PC-3 (cell line): Measurements from ENCODE around the gene RRAGA. TPM values are rescaled to one million over a fixed set of nuclear protein-coding genes. Genes with fewer than 3 reads are reported as not detected.
A peak's percentile ranks its signal among the peaks of the same experiment; 100 is the strongest.
"Not testable (repeated sequence)": the region's sequence is repeated elsewhere in the genome, so short reads cannot be mapped to it uniquely, and the experiment has no call there.

Experiments
- ATAC-seq: fragments of 200-7000 bp; cut with Tn5 transposase; 2 replicates; pipeline ENCODE4 v1.9.1; 2020; ENCODE audit warnings: mild to moderate bottlenecking, moderate library complexity
- BruUV-seq: library from RNA; stranded (reverse); fragments of 400-500 nt; replicated peaks from 2 replicates; lab custom pipeline; 2021; lab: Mats Ljungman, UMichigan
- CTCF ChIA-PET: fragments of 300-600 bp; sonication (Branson Sonifier 250); formaldehyde crosslinking; loops from one replicate; lab custom pipeline; 2022; ENCODE audit warnings: antibody characterized with exemption; lab: Charles Lee
- POLR2A ChIA-PET: fragments of 300-600 bp; sonication (Branson Sonifier 250); formaldehyde crosslinking; loops from one replicate; lab custom pipeline; 2022; ENCODE audit warnings: antibody characterized with exemption; ENCODE audit not compliant: unreplicated experiment; lab: Charles Lee
- DNase-seq: peaks from one replicate; pipeline ENCODE4 v3.0.0-alpha.2; 2015
- H2AFZ ChIP-seq: fragments of 300-600 bp; sonication (generic); 2 replicates; pipeline ENCODE4 v1.6.0; 2016; ENCODE audit warnings: antibody characterized with exemption, low read length
- H3F3A ChIP-seq: fragments of 300-600 bp; sonication (generic); one replicate; pipeline ENCODE4 v1.6.0; 2017; ENCODE audit warnings: antibody characterized with exemption, low read length, control low read depth, mild to moderate bottlenecking; ENCODE audit not compliant: unreplicated experiment
- H3K27ac ChIP-seq: fragments of 300-600 bp; sonication (generic); 2 replicates; pipeline ENCODE4 v1.5.1; 2016; ENCODE audit warnings: mild to moderate bottlenecking, low read length
- H3K27me3 ChIP-seq: fragments of 300-600 bp; sonication (generic); 2 replicates; pipeline ENCODE4 v1.6.1; 2016; ENCODE audit warnings: low read length, mixed read lengths
- H3K36me3 ChIP-seq: fragments of 300-600 bp; sonication (generic); 2 replicates; pipeline ENCODE4 v1.6.1; 2016; ENCODE audit warnings: low read depth, mixed run types, low read length, mixed read lengths
- H3K4me1 ChIP-seq: fragments of 300-600 bp; sonication (generic); 2 replicates; pipeline ENCODE4 v1.5.1; 2016; ENCODE audit warnings: low read length; ENCODE audit not compliant: insufficient read depth
- H3K4me2 ChIP-seq: fragments of 300-600 bp; sonication (generic); 2 replicates; pipeline ENCODE4 v1.6.0; 2016; ENCODE audit warnings: low read length
- H3K4me3 ChIP-seq: fragments of 300-600 bp; sonication (generic); 2 replicates; pipeline ENCODE4 v1.5.1; 2016; ENCODE audit warnings: mild to moderate bottlenecking, low read length, mixed read lengths
- H3K79me2 ChIP-seq: fragments of 300-600 bp; sonication (generic); 2 replicates; pipeline ENCODE4 v1.6.1; 2017; ENCODE audit warnings: low read length, mixed read lengths
- H3K9ac ChIP-seq: fragments of 300-600 bp; sonication (generic); 2 replicates; pipeline ENCODE4 v1.6.0; 2016; ENCODE audit warnings: mild to moderate bottlenecking, low read length
- H3K9me2 ChIP-seq: fragments of 300-600 bp; sonication (generic); replicated peaks from 2 replicates; pipeline ENCODE4 v1.6.1; 2016; ENCODE audit warnings: mixed run types, low read length, mixed read lengths
- H3K9me3 ChIP-seq: fragments of 300-600 bp; sonication (generic); 2 replicates; pipeline ENCODE4 v1.6.1; 2016; ENCODE audit warnings: low read length, mixed read lengths
- H4K20me1 ChIP-seq: fragments of 300-600 bp; sonication (generic); 2 replicates; pipeline ENCODE4 v1.6.1; 2016; ENCODE audit warnings: low read length, mixed read lengths
- EZH2 ChIP-seq: fragments of 300-600 bp; sonication (generic); IDR thresholded peaks from one replicate; pipeline ENCODE4 v1.6.1; 2017; ENCODE audit warnings: antibody characterized with exemption, mild to moderate bottlenecking, low read length; ENCODE audit not compliant: unreplicated experiment
- EZH2phosphoT487 ChIP-seq: fragments of 300-600 bp; sonication (generic); IDR thresholded peaks from 2 replicates; pipeline ENCODE4 v1.6.1; 2018; ENCODE audit warnings: mild to moderate bottlenecking, antibody characterized with exemption, low read length, borderline replicate concordance
- intact Hi-C: fragments of 100-400 bp; cut with micrococcal nuclease; formaldehyde crosslinking; loops from 2 replicates; pipeline ENCODE4 v1.9.0; 2023
- total RNA-seq: library from RNA; depleted of rRNA; stranded (reverse); fragments of >200 nt; gene quantifications from 2 replicates; pipeline ENCODE4 v1.2.3, GENCODE V29; 2014; rRNA removed
- TF ChIP-seq, protein P1 (sequence below): fragments of 300-600 bp; sonication (generic); conservative IDR thresholded peaks from 2 replicates; pipeline ENCODE4 v1.5.1; 2017; ENCODE audit warnings: antibody characterized with exemption, low read depth, mild to moderate bottlenecking, low read length

RRAGA gene
- total RNA-seq, 1 experiment from 2014 or later, result 13.0 TPM

- POLR2A ChIA-PET, result no interaction called here
- DNase-seq, result peak; percentile 59
- peaks cover 28% of the 10 kb centered on the region for H3K36me3 ChIP-seq
Measured at GRCh38 chr9:19085295-19085694, 36.1 kb downstream of the RRAGA start.

DNA sequence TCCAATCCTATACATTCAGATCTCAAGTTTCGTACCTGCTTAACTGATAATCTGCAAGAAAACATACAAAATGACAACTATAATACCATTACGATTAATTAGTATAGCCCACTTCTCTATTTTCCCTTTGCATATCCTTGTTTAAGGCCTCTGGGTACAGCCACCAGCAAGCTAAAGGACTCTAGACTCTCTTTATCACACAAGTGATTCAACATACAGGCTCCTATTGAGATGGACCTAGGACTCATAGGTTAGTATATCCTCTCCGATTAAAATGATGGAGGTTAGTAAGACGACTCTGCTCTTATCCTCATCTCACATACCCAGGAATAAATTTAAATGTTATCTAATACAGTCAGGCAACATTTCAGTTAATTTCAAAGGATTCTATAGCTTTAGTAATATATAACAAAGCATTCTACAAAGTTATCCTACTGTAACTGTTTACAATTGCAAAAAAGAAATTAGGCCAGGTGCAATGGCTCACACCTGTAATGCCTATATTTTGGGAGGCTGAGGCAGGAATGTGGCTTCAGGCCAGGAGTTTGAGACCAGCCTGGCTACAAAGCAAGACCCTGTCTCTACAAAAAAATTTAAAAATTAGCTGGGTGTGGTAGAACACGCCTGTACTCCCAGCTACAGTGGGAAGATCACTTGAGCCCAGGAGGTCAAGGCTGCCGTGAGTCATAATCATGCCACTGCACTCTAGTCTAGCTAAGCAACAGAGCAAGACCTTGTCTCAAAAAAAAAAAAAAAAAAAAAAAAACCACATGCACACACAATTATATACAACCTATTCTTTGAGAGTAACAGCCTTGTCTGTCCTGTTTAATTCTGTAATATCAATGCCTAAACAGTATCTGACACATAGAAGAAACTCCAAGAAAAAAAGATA is 38.1 kb downstream of the RRAGA start:
- ATAC-seq (peak; percentile 74), DNase-seq (peak; percentile 30)
- ChIA-PET POLR2A (interaction anchor here (0.6 to 0.7 kb wide), 2 partner anchors 96 to 142 kb away, joined by 3 to 7 read pairs; no protein-coding TSS in a partner anchor), CTCF (interaction anchor here (0.6 kb wide), 1 partner anchor 35 kb away, joined by 7 read pairs; no protein-coding TSS in a partner anchor)
- Histone ChIP-seq H3F3A (no peaks in the 10 kb centered on the region), H3K4me1 (no peaks in the 10 kb centered on the region), H3K9ac (no peak overlapping the region), H3K4me2 (no peak overlapping the region), H3K36me3 (peaks cover 32% of the 10 kb centered on the region), H3K27me3 (no peaks in the 10 kb centered on the region), H3K4me3 (no peak overlapping the region), H3K27ac (no peak overlapping the region), H3K9me3 (no peaks in the 10 kb centered on the region), H4K20me1 (no peaks in the 10 kb centered on the region), H3K9me2 (no peaks in the 10 kb centered on the region), H2AFZ (no peak overlapping the region), H3K79me2 (no peaks in the 10 kb centered on the region)
- TF ChIP-seq EZH2phosphoT487 (no peak), EZH2 (no peak)
- TF ChIP-seq, protein P1, sequence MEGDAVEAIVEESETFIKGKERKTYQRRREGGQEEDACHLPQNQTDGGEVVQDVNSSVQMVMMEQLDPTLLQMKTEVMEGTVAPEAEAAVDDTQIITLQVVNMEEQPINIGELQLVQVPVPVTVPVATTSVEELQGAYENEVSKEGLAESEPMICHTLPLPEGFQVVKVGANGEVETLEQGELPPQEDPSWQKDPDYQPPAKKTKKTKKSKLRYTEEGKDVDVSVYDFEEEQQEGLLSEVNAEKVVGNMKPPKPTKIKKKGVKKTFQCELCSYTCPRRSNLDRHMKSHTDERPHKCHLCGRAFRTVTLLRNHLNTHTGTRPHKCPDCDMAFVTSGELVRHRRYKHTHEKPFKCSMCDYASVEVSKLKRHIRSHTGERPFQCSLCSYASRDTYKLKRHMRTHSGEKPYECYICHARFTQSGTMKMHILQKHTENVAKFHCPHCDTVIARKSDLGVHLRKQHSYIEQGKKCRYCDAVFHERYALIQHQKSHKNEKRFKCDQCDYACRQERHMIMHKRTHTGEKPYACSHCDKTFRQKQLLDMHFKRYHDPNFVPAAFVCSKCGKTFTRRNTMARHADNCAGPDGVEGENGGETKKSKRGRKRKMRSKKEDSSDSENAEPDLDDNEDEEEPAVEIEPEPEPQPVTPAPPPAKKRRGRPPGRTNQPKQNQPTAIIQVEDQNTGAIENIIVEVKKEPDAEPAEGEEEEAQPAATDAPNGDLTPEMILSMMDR, result no peak
- intact Hi-C loops, result no loop called here
- no TSS peak for BruUV-seq

More at GRCh38 chr9:19085295-19085694, 36.1 kb downstream of the RRAGA start:
- Histone ChIP-seq H3K4me1 (no peaks in the 10 kb centered on the region), H3K9me2 (no peaks in the 10 kb centered on the region), H3K27ac (no peak overlapping the region), H3K9me3 (no peaks in the 10 kb centered on the region), H3K4me3 (no peak overlapping the region), H4K20me1 (no peaks in the 10 kb centered on the region), H2AFZ (no peak overlapping the region), H3K79me2 (no peaks in the 10 kb centered on the region), H3K4me2 (no peak overlapping the region), H3F3A (no peaks in the 10 kb centered on the region), H3K9ac (no peak overlapping the region), H3K27me3 (no peaks in the 10 kb centered on the region)
- intact Hi-C loops, result no loop called here
- no TSS peak for BruUV-seq
- ATAC-seq, result no peak; the same call in 1 of the 2 replicates
- CTCF ChIA-PET, result no interaction called here
- TF ChIP-seq, protein P1, result peak; percentile 62
- no peak for TF ChIP-seq EZH2phosphoT487

DNA sequence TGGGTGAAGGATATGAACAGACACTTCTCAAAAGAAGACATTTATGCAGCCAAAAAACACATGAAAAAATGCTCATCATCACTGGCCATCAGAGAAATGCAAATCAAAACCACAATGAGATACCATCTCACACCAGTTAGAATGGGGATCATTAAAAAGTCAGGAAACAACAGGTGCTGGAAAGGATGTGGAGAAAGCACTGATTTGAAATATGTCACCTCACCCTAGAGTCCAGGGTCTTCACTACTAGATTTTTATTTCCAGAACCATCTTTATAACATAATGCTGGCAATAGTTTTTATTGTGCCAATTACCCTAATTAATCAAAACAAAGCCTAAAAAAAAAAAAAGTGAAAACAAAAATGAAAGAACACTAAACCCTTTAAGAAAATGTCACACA is 48.2 kb downstream of the RRAGA start:
- intact Hi-C loops, H3K4me1 ChIP-seq, H4K20me1 ChIP-seq, H3K9ac ChIP-seq, H3K9me2 ChIP-seq, H3F3A ChIP-seq, H2AFZ ChIP-seq, H3K9me3 ChIP-seq, CTCF ChIA-PET, BruUV-seq, ATAC-seq, H3K4me3 ChIP-seq, H3K27me3 ChIP-seq, H3K27ac ChIP-seq, DNase-seq: not testable (repeated sequence)
- POLR2A ChIA-PET, result interaction anchor here (0.6 kb wide), 1 partner anchor 97 kb away, joined by 3 read pairs; no protein-coding TSS in a partner anchor
- peaks cover 69% of the 10 kb centered on the region for H3K79me2 ChIP-seq
- H3K4me2 ChIP-seq, result peak overlapping the region; percentile 19; the same call in 1 of the 2 replicates
- H3K36me3 ChIP-seq, result peaks cover 27% of the 10 kb centered on the region

Other genes starting within 250 kb of the RRAGA start
- gene SAXO1, start 16.2 kb upstream of the RRAGA start, total RNA-seq, result not detected in 2 replicates
- 12.3 and 14.4 TPM in 2 replicates for gene HAUS6, start 53.5 kb downstream of the RRAGA start, total RNA-seq
- gene PLIN2, start 78.1 kb downstream of the RRAGA start, total RNA-seq, result 27.8 and 30.2 TPM in 2 replicates
- gene DENND4C, start 181.3 kb downstream of the RRAGA start, total RNA-seq, result 20.9 and 22.6 TPM in 2 replicates